Upper lobe of left lung (tissue), 6 donors: Measurements from ENCODE around the gene PACSIN1. TPM values are rescaled to one million over a fixed set of nuclear protein-coding genes. Genes with fewer than 3 reads are reported as not detected.

Experiments
- ATAC-seq, 2 donors: fragments of 200-7000 bp; cut with Tn5 transposase; one replicate each; pipeline ENCODE4 v1.9.1; 2022; ENCODE audit warnings: mild to moderate bottlenecking in 2 of 2, moderate library complexity in 2 of 2; ENCODE audit not compliant: low FRiP score in 2 of 2
- DNase-seq, 2 donors: peaks; one replicate each; pipeline ENCODE4 v3.0.0-alpha.2; 2019 to 2020
- H3K27ac ChIP-seq, 4 donors: fragments of 200-600 bp; sonication (generic); one replicate each; pipeline ENCODE4 v1.5.1; 2016 to 2019
- H3K27me3 ChIP-seq, 4 donors: fragments of 200-600 bp; sonication (generic); one replicate each; pipeline ENCODE4 v1.5.1; 2017 to 2019
- H3K36me3 ChIP-seq, 4 donors: fragments of 200-600 bp; sonication (generic); one replicate each; pipeline ENCODE4 v1.5.1; 2016 to 2019
- H3K4me1 ChIP-seq, 4 donors: fragments of 200-600 bp; sonication (generic); one replicate each; pipeline ENCODE4 v1.5.1; 2018 to 2019
- H3K4me3 ChIP-seq, 4 donors: fragments of 200-600 bp; sonication (generic); one replicate each; pipeline ENCODE4 v1.5.1; 2017 to 2019; ENCODE audit warnings: mild to moderate bottlenecking in 2 of 4, moderate library complexity in 1 of 4
- H3K9me3 ChIP-seq, 4 donors: fragments of 200-600 bp; sonication (generic); one replicate each; pipeline ENCODE4 v1.5.1; 2018 to 2019
- CTCF ChIP-seq, 6 experiments: fragments of 450-650 bp in 4 of 6; fragments of 200-600 bp in 2 of 6; sonication (generic) in 2 of 6; IDR thresholded peaks; one replicate each; pipeline ENCODE4 v1.5.1; 2016 to 2019; ENCODE audit warnings: antibody characterized with exemption in 6 of 6
- EP300 ChIP-seq, 4 donors: sonication (generic); formaldehyde crosslinking; IDR thresholded peaks; one replicate each; pipeline ENCODE4 v1.5.1; 2017; ENCODE audit warnings: antibody characterized with exemption in 4 of 4, control low read depth in 2 of 4
- POLR2A ChIP-seq, 4 donors: fragments of 450-650 bp; IDR thresholded peaks; one replicate each; pipeline ENCODE4 v1.5.1; 2016 to 2017; ENCODE audit warnings: antibody characterized with exemption in 4 of 4, mild to moderate bottlenecking in 2 of 4
- POLR2AphosphoS5 ChIP-seq, 2 donors: sonication (generic); formaldehyde crosslinking; IDR thresholded peaks; one replicate each; pipeline ENCODE4 v1.5.1; 2017; ENCODE audit warnings: antibody characterized with exemption in 2 of 2
- WGBS, 2 donors: methylation state at CpG; one replicate each; pipeline ENCODE4 v1.1.5; 2017 to 2018; 5-methylcytosine and 5-hydroxymethylcytosine counted together
- total RNA-seq, 6 donors: library from RNA; depleted of rRNA in 4 of 6; stranded (reverse); fragments of >200 nt in 4 of 6; gene quantifications; one replicate each; pipeline versions ENCODE4 v1.1.0 to v1.2.1, GENCODE V29; 2016 to 2021
- donor health status: DM: no; HTN: no; CAD: no; lungs with moderate emphysema.
- donor health status: DM: no; HTN: yes; CAD: no; lungs with severe emphysema.

The PACSIN1 gene
- total RNA-seq, 6 donors from 2014 or later = 0.06 to 3.0 (median 0.17) TPM; not detected in 3

GRCh38 chr6:34518669-34519365, 52.9 kb downstream of the PACSIN1 start:
- no peak overlapping the region for H3K27ac ChIP-seq
- TF ChIP-seq POLR2A (IDR thresholded peaks at IDR 0.05) (no peak), EP300 (IDR thresholded peaks at IDR 0.05) (no peak), CTCF (IDR thresholded peaks at IDR 0.05) (no peak), POLR2AphosphoS5 (IDR thresholded peaks at IDR 0.05) (no peak)
- DNase-seq (no peak), ATAC-seq (no peak)
- peaks cover 0 to 5% (median 0%) of the 10 kb centered on the region in 4 donors for H3K4me1 ChIP-seq
- WGBS, 2 donors = 89 to 93% methylated on average over 4 of the region's 4 CpGs
- no peaks in the 10 kb centered on the region for H3K36me3 ChIP-seq
- H3K9me3 ChIP-seq = no peaks in the 10 kb centered on the region
- no peak overlapping the region for H3K4me3 ChIP-seq
- H3K27me3 ChIP-seq = peaks cover 0 to 6% (median 0%) of the 10 kb centered on the region in 4 donors

GRCh38 chr6:34519971-34520644, 54.2 kb downstream of the PACSIN1 start:
- WGBS, 2 donors = 93 to 98% methylated on average over 8 of the region's 8 CpGs
- H3K36me3 ChIP-seq = no peaks in the 10 kb centered on the region
- ATAC-seq = no peak
- no peak overlapping the region for H3K27ac ChIP-seq
- H3K4me3 ChIP-seq = no peak overlapping the region
- TF ChIP-seq EP300 (IDR thresholded peaks at IDR 0.05) = no peak
- no peak for TF ChIP-seq CTCF (IDR thresholded peaks at IDR 0.05)
- TF ChIP-seq POLR2A (IDR thresholded peaks at IDR 0.05) = no peak
- no peak for TF ChIP-seq POLR2AphosphoS5 (IDR thresholded peaks at IDR 0.05)
- no peak for DNase-seq
- peaks cover 0 to 6% (median 0%) of the 10 kb centered on the region in 4 donors for H3K27me3 ChIP-seq
- no peaks in the 10 kb centered on the region for H3K4me1 ChIP-seq
- no peaks in the 10 kb centered on the region for H3K9me3 ChIP-seq

- no peaks in the 10 kb centered on the region for H3K4me1 ChIP-seq
- 80 to 86% methylated on average over 21 to 24 of the region's 24 CpGs for WGBS, 2 donors
- H3K4me3 ChIP-seq = no peak overlapping the region
- ATAC-seq = no peak
- no peak for TF ChIP-seq POLR2AphosphoS5 (IDR thresholded peaks at IDR 0.05)
- TF ChIP-seq CTCF (IDR thresholded peaks at IDR 0.05) = no peak
- no peak for TF ChIP-seq EP300 (IDR thresholded peaks at IDR 0.05)
- TF ChIP-seq POLR2A (IDR thresholded peaks at IDR 0.05) = no peak
- H3K9me3 ChIP-seq = no peaks in the 10 kb centered on the region
- DNase-seq = no peak
- H3K36me3 ChIP-seq = no peaks in the 10 kb centered on the region
- H3K27me3 ChIP-seq = no peaks in the 10 kb centered on the region
- H3K27ac ChIP-seq = no peak overlapping the region
Observed at GRCh38 chr6:34520645-34521462, 55.0 kb downstream of the PACSIN1 start.

GRCh38 chr6:34521463-34522285, 55.8 kb downstream of the PACSIN1 start:
- no peak for ATAC-seq
- H3K36me3 ChIP-seq = no peaks in the 10 kb centered on the region
- no peak overlapping the region for H3K4me3 ChIP-seq
- H3K4me1 ChIP-seq = peaks cover 0 to 6% (median 3%) of the 10 kb centered on the region in 4 donors
- H3K27ac ChIP-seq = no peak overlapping the region
- H3K9me3 ChIP-seq = no peaks in the 10 kb centered on the region
- no peak for DNase-seq
- no peaks in the 10 kb centered on the region for H3K27me3 ChIP-seq
- TF ChIP-seq POLR2A (IDR thresholded peaks at IDR 0.05) (no peak), POLR2AphosphoS5 (IDR thresholded peaks at IDR 0.05) (no peak), EP300 (IDR thresholded peaks at IDR 0.05) (no peak), CTCF (IDR thresholded peaks at IDR 0.05) (no peak)
- 82 to 83% methylated on average over 21 to 28 of the region's 28 CpGs for WGBS, 2 donors
